Occipital lobe (tissue), 2 donors: ENCODE results near the gene TMEM138. TPM values are rescaled to one million over a fixed set of nuclear protein-coding genes. Genes with fewer than 3 reads are reported as not detected.
A peak's percentile ranks its signal among the peaks of the same experiment; 100 is the strongest.

ENCODE experiments used
- DNase-seq: peaks from one replicate; lab custom pipeline; 2025; lab: John Stamatoyannopoulos, UW
- total RNA-seq: library from RNA; depleted of rRNA; stranded (reverse); fragments of >200 nt; gene quantifications from one replicate; pipeline ENCODE4 v1.2.3, GENCODE V29; 2014

The TMEM138 gene
- total RNA-seq, result 24.2 TPM

GRCh38 chr11:61361741-61362541 lies at the start of gene TMEM138, which contains the start of gene CYB561A3:
Gene TMEM138, plus strand, starts transcription at chr11:61362374. Its CDS starts 2,017 bp downstream, at chr11:61364391.
Gene CYB561A3, minus strand, starts transcription at chr11:61361882. Its CDS starts 5,169 bp downstream, at chr11:61356713.
- DNase-seq, result peak; percentile 94

GRCh38 chr11:61315260-61315659 lies 46.9 kb upstream of the TMEM138 start:
- DNase-seq, result no peak

DNA sequence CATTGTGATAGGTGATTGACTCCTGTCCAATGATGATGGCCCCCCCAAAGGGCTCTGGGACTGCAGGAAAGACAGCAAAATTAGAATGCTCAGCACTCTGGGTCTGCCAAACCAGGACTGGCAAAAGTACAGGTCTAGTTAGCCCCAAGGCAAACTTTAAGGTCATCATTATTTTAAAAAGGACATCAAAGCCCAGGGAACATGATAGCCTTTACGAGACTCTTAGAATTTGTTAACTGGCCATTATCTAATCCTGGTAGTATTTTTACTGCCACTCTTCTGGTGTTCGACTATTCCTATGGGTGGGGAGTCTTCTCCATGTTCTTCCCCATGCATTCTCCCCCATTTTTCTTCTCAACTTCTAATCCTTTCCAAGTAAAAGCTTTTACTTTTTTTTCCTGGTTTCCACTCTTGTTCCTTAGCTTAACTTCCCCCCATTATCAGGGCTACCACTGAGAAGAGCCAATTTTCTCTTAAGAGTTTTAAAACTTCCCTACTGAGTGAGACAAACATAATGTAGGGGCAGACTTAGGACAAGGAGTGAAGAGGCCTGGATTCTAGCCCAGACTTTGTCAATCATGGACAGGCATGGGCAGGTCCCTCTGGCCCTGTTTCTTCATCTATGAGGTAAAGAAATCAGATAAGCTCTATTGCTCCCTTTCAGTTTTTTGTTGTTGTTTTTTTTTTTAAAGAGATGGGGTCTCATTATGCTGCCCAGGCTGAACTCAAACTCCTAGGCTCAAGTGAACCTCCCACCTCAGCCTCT lies 36.3 kb upstream of the TMEM138 start:
- DNase-seq, result no peak

DNA sequence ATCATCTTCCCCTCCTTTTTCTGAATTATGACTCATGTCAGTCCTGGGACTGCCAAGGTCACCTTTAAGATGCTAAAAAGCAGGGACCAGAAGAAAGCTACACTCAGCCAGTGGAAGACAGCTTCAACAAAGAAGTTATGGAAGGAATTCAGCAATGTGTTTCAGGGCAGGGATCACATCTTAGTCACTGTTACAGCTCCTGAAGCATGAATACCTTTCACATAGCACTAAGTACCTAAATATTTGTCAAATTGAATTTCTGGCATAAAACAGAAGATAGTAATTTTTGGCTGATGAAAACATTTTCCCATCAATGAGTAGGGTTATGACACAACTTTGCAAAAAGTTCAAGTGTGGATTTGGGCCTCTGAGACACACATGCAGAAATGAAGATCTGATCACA lies 34.5 kb upstream of the TMEM138 start:
- no peak for DNase-seq

DNA sequence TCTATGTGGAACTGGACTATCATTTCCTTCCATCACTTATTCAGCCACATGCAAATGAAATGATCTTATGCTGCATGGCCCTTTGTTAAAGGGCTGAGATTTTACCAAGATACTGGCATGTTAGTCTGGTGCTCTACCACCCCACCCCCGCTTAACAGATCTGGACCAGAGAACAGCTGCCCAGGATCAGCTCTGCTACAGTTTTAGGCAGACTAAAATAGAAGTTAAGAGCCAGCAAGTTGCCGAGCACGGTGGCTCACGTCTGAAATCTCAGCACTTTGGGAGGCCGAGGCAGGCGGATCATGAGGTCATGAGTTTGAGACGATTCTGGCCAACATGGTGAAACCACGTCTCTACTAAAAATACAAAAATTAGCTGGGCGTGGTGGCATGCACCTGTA lies 33.8 kb upstream of the TMEM138 start:
- DNase-seq, result no peak

GRCh38 chr11:61329871-61330270 lies 32.3 kb upstream of the TMEM138 start:
- DNase-seq, result no peak

- DNase-seq, result no peak
Measured at GRCh38 chr11:61331651-61332050, 30.5 kb upstream of the TMEM138 start.

DNA sequence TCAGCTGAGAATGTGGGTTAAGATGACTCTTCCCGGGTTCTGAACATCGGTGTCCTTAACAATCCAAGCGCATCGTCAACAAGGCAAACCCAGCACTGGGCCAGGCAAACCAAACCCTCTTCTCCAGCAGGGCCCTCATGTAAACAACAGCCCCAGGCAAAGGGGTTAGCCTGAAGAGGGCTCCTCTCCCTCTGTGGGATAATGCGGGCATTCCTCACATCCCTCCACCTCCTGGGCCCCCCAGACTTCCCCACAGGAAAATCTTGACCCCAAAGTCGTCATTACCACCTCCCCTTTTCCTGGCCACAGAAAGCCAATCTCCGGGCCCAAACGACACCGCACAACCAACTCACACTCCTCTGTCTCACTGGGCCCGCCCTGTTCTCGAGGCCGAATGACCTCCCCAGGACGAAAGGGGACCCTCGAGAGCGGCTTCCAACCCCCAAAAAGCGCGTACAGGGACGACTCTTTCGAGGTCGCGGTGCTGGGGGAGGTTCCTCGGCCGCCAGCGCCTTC lies 29.8 kb upstream of the TMEM138 start:
- no peak for DNase-seq

GRCh38 chr11:61332797-61333549 lies 29.2 kb upstream of the TMEM138 start, which contains the start of the genes DDB1 and TKFC:
Gene DDB1, minus strand, starts transcription at chr11:61333105. Its CDS starts 137 bp downstream, at chr11:61332968.
Gene TKFC, plus strand, starts transcription at chr11:61333228. Its CDS starts 1,501 bp downstream, at chr11:61334729.
- DNase-seq, result peak; percentile 92

- no peak for DNase-seq
Measured at GRCh38 chr11:61333550-61334433, 28.4 kb upstream of the TMEM138 start.

- DNase-seq, result no peak
Measured at GRCh38 chr11:61334434-61335354, 27.5 kb upstream of the TMEM138 start.

GRCh38 chr11:61335355-61335710 lies 26.8 kb upstream of the TMEM138 start:
- no peak for DNase-seq

DNA sequence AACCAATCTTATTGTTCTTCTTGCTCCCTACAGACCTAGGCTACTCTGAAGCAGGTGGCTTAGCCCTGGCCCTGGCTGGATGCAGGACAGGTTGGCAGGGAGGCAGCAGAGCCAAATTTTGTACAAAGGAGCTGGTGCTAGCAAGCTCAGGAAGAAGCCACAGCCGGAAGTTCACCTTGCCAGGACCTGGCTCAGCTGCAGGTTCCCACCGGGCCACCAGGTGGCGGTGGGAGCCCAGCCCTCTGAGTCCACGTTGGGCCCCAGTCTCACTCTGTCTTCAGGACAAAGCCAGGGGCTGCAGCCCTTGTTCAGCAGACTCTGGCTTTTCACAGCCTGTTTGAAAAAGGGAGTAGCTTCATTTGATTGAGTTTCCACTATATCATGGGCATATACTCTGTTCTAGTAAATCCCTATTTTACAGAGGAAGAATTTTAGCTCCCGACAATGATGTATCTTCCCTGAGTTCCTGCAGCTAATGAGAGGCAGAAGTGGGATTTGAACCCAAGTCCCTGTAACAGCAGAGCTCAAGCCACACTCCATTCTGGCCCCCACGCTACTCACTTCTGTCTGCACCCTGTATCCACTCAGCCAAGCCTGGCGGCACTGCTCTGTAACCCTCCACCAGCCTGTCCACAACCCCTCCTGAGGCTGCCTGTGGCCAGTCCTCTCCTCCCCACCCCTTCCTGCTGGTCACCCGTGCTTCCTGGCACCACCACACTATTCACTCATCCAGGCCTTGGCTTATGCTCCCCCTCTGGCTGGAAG lies 25.8 kb upstream of the TMEM138 start:
- peak; percentile 50 for DNase-seq

GRCh38 chr11:61337706-61338470 lies 24.3 kb upstream of the TMEM138 start:
- DNase-seq, result no peak

- no peak for DNase-seq
Measured at GRCh38 chr11:61338783-61339489, 23.2 kb upstream of the TMEM138 start.

DNA sequence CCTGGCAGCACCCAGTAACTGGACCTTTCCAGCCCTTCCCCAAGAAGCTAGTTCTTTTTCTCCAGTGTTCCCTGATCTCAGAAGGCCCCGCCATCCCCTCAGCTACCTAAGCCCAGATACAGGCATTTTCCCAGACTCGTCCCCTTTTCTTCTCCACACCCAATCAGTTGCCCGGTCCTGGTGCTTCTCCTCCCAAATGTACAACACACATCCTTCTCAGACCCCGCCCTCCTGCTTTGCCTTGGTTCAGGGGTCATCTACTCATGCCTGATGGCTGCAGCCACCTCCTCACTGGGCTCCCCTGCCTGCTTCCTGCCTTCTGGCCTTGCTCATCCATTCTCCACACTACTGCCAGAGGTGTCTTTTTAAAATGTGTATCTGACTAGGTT lies 22.7 kb upstream of the TMEM138 start:
- DNase-seq, result no peak

GRCh38 chr11:61340979-61341378 lies 21.2 kb upstream of the TMEM138 start:
- no peak for DNase-seq
